Subcutaneous adipose tissue (tissue), 4 donors: ENCODE data around the gene IL1RAPL2. TPM values are rescaled to one million over a fixed set of nuclear protein-coding genes. Genes with fewer than 3 reads are reported as not detected.

Experiments
- CTCF ChIP-seq: fragments of 450-650 bp; IDR thresholded peaks from one replicate; pipeline ENCODE4 v1.5.1; 2016; ENCODE audit warnings: low read depth, mild to moderate bottlenecking, control low read depth, antibody characterized with exemption, moderate library complexity
- total RNA-seq, 4 donors: library from RNA; depleted of rRNA; stranded (reverse); fragments of >200 nt; gene quantifications; one replicate each; pipeline ENCODE4 v1.1.0, GENCODE V29; 2016

IL1RAPL2 gene
- total RNA-seq, 4 donors from 2014 or later = 0.17 TPM; not detected in 3

DNA sequence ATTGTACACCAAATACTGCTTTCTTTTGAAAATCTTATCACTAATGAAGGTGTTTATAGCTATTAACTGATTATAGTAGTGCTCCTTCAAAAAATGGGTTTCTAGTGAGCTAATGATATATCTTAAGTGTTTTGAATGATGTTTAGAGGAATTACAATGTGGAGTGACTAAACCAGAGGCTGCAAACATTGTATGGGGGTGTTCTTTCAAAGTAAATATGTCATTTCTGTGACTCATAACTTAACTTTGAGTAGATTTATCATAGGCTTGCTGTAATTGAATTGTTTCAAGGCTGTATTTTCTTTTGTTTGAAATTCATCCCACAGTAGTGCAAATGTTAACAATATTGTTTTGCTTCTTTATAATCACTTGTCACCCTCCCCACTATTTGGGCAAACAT, 141.6 kb downstream of the IL1RAPL2 start:
- TF ChIP-seq CTCF = no peak

DNA sequence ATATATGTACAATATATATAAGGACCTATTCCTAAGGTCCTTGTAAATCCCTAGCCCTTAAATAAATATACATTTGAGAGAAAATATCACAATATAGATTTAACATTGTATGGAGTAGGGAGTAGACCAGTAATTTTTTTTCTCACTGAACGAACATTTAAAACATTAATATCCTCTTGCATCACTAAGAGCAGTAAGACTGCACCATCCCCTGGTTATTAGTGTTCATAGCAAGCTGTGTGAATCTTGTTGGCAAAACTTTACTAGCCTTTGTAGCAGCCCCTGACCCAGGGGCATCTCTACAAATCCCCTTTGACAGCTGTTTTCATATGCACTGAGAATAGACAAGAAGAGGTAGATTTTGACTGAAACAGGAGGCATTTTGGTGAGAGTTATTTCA, 146.5 kb downstream of the IL1RAPL2 start:
- no peak for TF ChIP-seq CTCF

DNA sequence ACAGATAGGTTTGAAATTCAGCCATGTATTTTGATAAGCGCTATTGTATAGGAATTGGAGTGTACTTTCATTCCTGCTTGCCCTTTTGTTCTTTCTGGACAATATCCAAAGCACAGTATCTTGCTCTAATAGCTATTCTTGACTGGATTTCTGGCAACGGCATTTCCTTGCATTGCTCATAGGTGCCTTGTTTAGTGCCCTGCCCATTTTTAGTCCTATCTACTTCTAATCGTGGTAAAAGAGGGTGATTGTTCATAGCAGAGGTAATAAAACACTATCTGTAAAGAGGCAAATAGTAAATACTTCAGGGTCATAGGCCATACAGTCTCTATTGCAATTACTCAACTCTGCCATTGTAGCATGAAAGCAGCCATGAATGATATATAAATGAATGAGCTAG, 155.9 kb downstream of the IL1RAPL2 start:
- no peak for TF ChIP-seq CTCF

- TF ChIP-seq CTCF = no peak
Measured at GRCh38 chrX:104728456-104728855, 162.5 kb downstream of the IL1RAPL2 start.

DNA sequence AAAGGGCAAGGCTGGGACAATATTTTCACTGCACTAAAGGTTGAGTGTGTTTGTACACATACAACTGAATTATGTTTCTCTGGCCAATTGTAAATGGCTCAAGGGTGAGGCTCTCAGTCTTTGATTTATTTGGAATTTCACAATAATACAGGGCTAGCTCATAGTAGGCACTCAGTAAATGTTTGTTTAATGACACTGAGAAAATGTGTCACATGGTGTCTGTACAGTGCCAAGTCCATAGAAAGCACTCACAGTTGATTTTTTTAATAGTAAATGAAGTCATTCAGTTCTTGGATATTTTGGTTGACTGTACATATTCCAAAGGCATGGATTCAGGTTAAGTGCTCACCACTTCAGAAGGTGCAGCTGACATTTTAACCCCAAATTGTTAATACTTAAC, 176.4 kb downstream of the IL1RAPL2 start:
- TF ChIP-seq CTCF = no peak

DNA sequence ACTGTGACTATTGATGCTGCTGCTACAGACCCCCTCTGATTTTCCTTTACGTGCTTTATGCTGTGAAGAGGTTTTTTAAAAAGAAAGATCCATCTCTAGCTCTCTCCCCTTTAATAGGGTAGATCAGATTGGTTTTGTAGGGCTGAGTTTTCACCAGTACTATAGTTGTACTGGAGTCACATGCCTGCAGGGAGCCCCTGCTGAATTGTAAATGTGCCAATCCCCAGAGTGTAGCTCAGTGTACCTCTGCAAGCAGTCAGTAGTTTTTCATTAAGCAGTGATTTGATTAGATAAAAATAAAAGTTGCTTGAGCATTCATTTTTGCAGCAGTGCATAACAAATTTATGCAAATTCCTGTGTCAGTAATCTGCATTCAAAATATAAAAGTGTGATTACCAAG, 179.2 kb downstream of the IL1RAPL2 start:
- TF ChIP-seq CTCF = no peak

DNA sequence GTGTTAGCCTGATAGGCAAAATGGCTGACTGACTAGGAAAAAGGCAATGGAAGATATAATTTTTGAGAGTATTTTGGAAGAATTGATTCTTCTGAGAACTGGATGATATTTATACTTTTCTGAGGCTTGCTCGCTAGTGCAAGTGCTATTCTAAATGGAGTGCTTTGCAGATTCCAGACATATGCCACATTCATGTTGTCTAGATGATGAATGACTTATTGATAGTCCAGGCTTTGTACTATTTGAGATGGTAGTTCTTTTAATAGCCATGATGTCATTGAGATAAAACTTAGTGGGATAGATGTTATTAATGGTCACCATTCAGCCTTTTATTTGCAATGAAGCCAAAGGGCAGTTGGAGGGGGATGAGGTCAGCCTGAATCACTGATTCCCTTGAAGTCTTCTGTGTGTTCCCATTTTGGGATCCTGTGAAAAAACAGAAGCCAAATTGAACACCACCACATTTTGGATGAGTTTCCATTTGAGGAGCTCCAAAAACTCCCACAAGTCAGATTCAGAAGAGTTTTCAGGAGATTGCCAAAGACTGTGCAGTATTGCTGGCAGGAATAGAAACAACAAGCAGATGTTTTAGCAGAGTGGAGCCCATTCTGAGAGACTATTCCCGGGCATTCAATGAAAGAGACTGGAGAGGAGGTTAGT, 184.1 kb downstream of the IL1RAPL2 start:
- no peak for TF ChIP-seq CTCF
